DOHH2 (cell line): ENCODE results near the gene CNPPD1.

ENCODE experiments used
- H3F3A ChIP-seq: fragments of 200-600 bp; sonication (generic), shearing (Covaris generic); 2 replicates; pipeline ENCODE4 v1.6.0; 2016; ENCODE audit warnings: antibody characterized with exemption, mild to moderate bottlenecking; ENCODE audit not compliant: control insufficient read depth, insufficient read depth
- H3K27ac ChIP-seq: fragments of 200-600 bp; sonication (generic); 2 replicates; pipeline ENCODE4 v1.5.1; 2014; ENCODE audit warnings: low read depth, mild to moderate bottlenecking, low read length, moderate library complexity
- H3K27me3 ChIP-seq: fragments of 200-600 bp; sonication (generic); 2 replicates; pipeline ENCODE4 v1.6.1; 2014; ENCODE audit warnings: mild to moderate bottlenecking, low read length, mixed read lengths; ENCODE audit not compliant: control insufficient read depth
- H3K36me3 ChIP-seq: fragments of 200-600 bp; sonication (generic); 2 replicates; pipeline ENCODE4 v1.6.1; 2014; ENCODE audit warnings: mild to moderate bottlenecking, low read length, moderate library complexity, mixed read lengths; ENCODE audit not compliant: control insufficient read depth
- H3K4me1 ChIP-seq: fragments of 200-600 bp; sonication (generic); 2 replicates; pipeline ENCODE4 v1.6.1; 2014; ENCODE audit warnings: mild to moderate bottlenecking, low read length, mixed read lengths; ENCODE audit not compliant: control insufficient read depth
- H3K4me2 ChIP-seq: fragments of 200-600 bp; sonication (generic); 2 replicates; pipeline ENCODE4 v1.6.0; 2014; ENCODE audit warnings: mild to moderate bottlenecking, low read length, moderate library complexity
- H3K4me3 ChIP-seq: fragments of 200-600 bp; sonication (generic); 2 replicates; pipeline ENCODE4 v1.5.1; 2014; ENCODE audit warnings: mild to moderate bottlenecking, low read length, mixed read lengths
- H3K79me2 ChIP-seq: fragments of 200-600 bp; sonication (generic); 2 replicates; pipeline ENCODE4 v1.6.1; 2014; ENCODE audit warnings: mild to moderate bottlenecking, low read length, mixed read lengths; ENCODE audit not compliant: control insufficient read depth
- H3K9me2 ChIP-seq: fragments of 200-600 bp; sonication (generic); replicated peaks from 2 replicates; pipeline ENCODE4 v1.6.1; 2014; ENCODE audit warnings: mild to moderate bottlenecking, low read length, mixed read lengths; ENCODE audit not compliant: control insufficient read depth
- H3K9me3 ChIP-seq: fragments of 200-600 bp; sonication (generic); 2 replicates; pipeline ENCODE4 v1.6.1; 2014; ENCODE audit warnings: antibody characterized with exemption, low read length, mixed read lengths; ENCODE audit not compliant: control insufficient read depth, insufficient read depth
- H4K20me1 ChIP-seq: fragments of 200-600 bp; sonication (generic); 2 replicates; pipeline ENCODE4 v1.6.0; 2014; ENCODE audit warnings: low read depth, mild to moderate bottlenecking, antibody characterized with exemption, low read length, moderate library complexity; ENCODE audit not compliant: control insufficient read depth, insufficient read depth
- EZH2phosphoT487 ChIP-seq: fragments of 200-600 bp; sonication (generic); IDR thresholded peaks from 2 replicates; pipeline ENCODE4 v1.6.1; 2017; ENCODE audit warnings: borderline replicate concordance, mild to moderate bottlenecking, antibody characterized with exemption, low read length, moderate library complexity, mixed read lengths
- TF ChIP-seq, protein P1 (sequence below): fragments of 200-600 bp; sonication (generic); IDR thresholded peaks from one replicate; pipeline ENCODE4 v1.5.1; 2014; ENCODE audit warnings: antibody characterized with exemption, mild to moderate bottlenecking, low read depth, low read length; ENCODE audit not compliant: poor library complexity, severe bottlenecking

Gene CNPPD1

DNA sequence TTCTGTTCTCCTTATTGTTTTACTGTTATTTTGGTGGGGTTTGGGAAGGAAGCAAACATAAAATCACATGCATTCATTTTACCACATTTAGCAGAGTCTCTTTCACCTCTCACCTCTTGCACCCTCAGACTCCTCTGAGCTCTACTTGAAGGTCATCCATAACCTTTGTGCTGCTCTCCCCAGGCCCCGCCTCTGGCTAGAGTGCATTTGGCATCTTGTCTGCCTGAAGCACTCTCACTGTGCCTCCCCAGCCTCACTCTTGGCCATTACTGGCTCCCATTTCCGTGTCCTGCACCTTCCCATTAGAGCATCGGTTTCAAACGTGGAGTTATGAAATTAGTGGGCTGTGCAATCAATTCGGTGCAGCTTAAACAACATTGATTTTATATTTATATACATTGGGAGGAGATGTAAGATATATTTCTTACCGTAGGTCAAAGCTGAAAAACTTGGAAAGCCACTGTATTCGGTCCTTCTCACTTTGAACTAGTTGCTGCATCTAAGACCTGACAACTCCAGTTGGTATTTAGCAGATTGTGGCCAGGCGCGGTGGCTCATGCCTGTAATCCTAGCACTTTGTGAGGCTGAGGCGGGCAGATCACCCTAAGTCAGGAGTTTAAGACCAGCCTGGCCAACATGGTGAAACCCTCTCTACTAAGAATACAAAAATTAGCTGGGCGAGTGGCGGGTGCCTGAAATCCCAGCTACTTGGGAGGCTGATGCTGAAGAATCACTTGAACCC is 22.9 kb upstream of the CNPPD1 start:
- Histone ChIP-seq H3K27ac (no peak overlapping the region), H3K4me1 (peaks cover 6% of the 10 kb centered on the region; the same call in 1 of the 2 replicates), H3K79me2 (no peaks in the 10 kb centered on the region)

GRCh38 chr2:219198974-219199373 is 22.2 kb upstream of the CNPPD1 start:
- no peaks in the 10 kb centered on the region for H3K79me2 ChIP-seq
- no peaks in the 10 kb centered on the region for H4K20me1 ChIP-seq
- H3K4me3 ChIP-seq = no peak overlapping the region
- H3K9me2 ChIP-seq = no peaks in the 10 kb centered on the region
- H3K4me1 ChIP-seq = peaks cover 6% of the 10 kb centered on the region; the same call in 1 of the 2 replicates
- peaks cover 8% of the 10 kb centered on the region; the same call in 1 of the 2 replicates for H3K27me3 ChIP-seq
- no peaks in the 10 kb centered on the region for H3K36me3 ChIP-seq
- H3K9me3 ChIP-seq = no peaks in the 10 kb centered on the region
- TF ChIP-seq, protein P1, sequence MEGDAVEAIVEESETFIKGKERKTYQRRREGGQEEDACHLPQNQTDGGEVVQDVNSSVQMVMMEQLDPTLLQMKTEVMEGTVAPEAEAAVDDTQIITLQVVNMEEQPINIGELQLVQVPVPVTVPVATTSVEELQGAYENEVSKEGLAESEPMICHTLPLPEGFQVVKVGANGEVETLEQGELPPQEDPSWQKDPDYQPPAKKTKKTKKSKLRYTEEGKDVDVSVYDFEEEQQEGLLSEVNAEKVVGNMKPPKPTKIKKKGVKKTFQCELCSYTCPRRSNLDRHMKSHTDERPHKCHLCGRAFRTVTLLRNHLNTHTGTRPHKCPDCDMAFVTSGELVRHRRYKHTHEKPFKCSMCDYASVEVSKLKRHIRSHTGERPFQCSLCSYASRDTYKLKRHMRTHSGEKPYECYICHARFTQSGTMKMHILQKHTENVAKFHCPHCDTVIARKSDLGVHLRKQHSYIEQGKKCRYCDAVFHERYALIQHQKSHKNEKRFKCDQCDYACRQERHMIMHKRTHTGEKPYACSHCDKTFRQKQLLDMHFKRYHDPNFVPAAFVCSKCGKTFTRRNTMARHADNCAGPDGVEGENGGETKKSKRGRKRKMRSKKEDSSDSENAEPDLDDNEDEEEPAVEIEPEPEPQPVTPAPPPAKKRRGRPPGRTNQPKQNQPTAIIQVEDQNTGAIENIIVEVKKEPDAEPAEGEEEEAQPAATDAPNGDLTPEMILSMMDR = no peak
- no peak for TF ChIP-seq EZH2phosphoT487
- no peak overlapping the region for H3K27ac ChIP-seq
- H3F3A ChIP-seq = no peaks in the 10 kb centered on the region; the same call in 1 of the 2 replicates
- H3K4me2 ChIP-seq = no peak overlapping the region

More for the DNA sequence above, 22.9 kb upstream of the CNPPD1 start:
- H3K27me3 ChIP-seq = peaks cover 8% of the 10 kb centered on the region; the same call in 1 of the 2 replicates
- H4K20me1 ChIP-seq = no peaks in the 10 kb centered on the region
- no peak overlapping the region for H3K4me2 ChIP-seq
- H3F3A ChIP-seq = no peaks in the 10 kb centered on the region
- no peak overlapping the region for H3K4me3 ChIP-seq
- no peak for TF ChIP-seq EZH2phosphoT487
- TF ChIP-seq, protein P1 = no peak
- H3K9me3 ChIP-seq = no peaks in the 10 kb centered on the region
- no peaks in the 10 kb centered on the region for H3K36me3 ChIP-seq
- no peaks in the 10 kb centered on the region for H3K9me2 ChIP-seq

DNA sequence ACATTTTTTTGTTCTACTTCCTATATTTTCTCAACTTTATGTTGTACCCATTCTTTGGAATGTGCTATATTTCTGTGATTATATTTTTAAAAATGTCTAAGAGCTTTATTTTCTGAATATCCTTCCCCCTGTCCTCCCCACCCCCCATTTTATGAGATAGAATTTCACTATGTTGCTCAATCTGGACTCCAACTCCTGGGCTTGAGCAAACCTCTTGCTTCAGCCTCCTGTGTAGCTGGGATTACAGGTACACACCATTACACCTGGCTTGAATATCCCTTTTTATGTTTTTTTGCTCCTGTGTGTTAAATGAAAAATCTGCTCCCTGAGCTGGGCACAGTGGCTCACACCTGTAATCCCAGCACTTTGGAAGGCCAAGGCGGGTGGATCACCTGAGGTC is 20.7 kb upstream of the CNPPD1 start:
- TF ChIP-seq EZH2phosphoT487 = no peak
- TF ChIP-seq, protein P1 = no peak
- Histone ChIP-seq H3K4me2 (no peak overlapping the region), H4K20me1 (no peaks in the 10 kb centered on the region), H3K36me3 (no peaks in the 10 kb centered on the region), H3K79me2 (no peaks in the 10 kb centered on the region), H3K9me3 (no peaks in the 10 kb centered on the region), H3K27me3 (peaks cover 8% of the 10 kb centered on the region; the same call in 1 of the 2 replicates), H3K4me1 (peaks cover 6% of the 10 kb centered on the region; the same call in 1 of the 2 replicates), H3K4me3 (no peak overlapping the region), H3F3A (no peaks in the 10 kb centered on the region; the same call in 1 of the 2 replicates), H3K27ac (no peak overlapping the region), H3K9me2 (no peaks in the 10 kb centered on the region)
